ENCODE results near the gene ANKRD65. TPM values are rescaled to one million over a fixed set of nuclear protein-coding genes. Genes with fewer than 3 reads are reported as not detected.
"Not testable (repeated sequence)": the region's sequence is repeated elsewhere in the genome, so short reads cannot be mapped to it uniquely, and the experiment has no call there.

The ANKRD65 gene
- total RNA-seq, 1 donor from 2014 or later: 0.10 TPM

- DNase-seq (ENCODE audit: low read depth): no peak
Observed at GRCh38 chr1:1371746-1372711, 49.0 kb downstream of the ANKRD65 start.

- DNase-seq (ENCODE audit: low read depth): no peak
Observed at GRCh38 chr1:1371364-1371745, 49.7 kb downstream of the ANKRD65 start.

- no peak for DNase-seq (ENCODE audit: low read depth)
Observed at GRCh38 chr1:1370771-1371300, 50.2 kb downstream of the ANKRD65 start.

GRCh38 chr1:1370094-1370493 is 51.0 kb downstream of the ANKRD65 start:
- DNase-seq (ENCODE audit: low read depth): not testable (repeated sequence)

Other genes with a start within 250 kb of the ANKRD65 start
- gene TTLL10, start 247.4 kb downstream of the ANKRD65 start, total RNA-seq: 0.15 TPM in 1 of 2 replicates, not detected in the other
- 0.50 TPM in 1 of 2 replicates, not detected in the other for gene TNFRSF18, start 214.7 kb downstream of the ANKRD65 start, total RNA-seq
- gene TNFRSF4, start 207.1 kb downstream of the ANKRD65 start, total RNA-seq: not detected in 2 replicates
- 76.6 and 207 TPM in 2 replicates for gene SDF4, start 189.3 kb downstream of the ANKRD65 start, total RNA-seq
- 33.9 and 48.8 TPM in 2 replicates for gene B3GALT6, start 189.0 kb downstream of the ANKRD65 start, total RNA-seq
- 0.40 TPM in 1 of 2 replicates, not detected in the other for gene C1QTNF12, start 174.6 kb downstream of the ANKRD65 start, total RNA-seq
- gene UBE2J2, start 147.4 kb downstream of the ANKRD65 start, total RNA-seq: 48.6 and 50.2 TPM in 2 replicates
- gene SCNN1D, start 140.8 kb downstream of the ANKRD65 start, total RNA-seq: 0.52 and 1.9 TPM in 2 replicates
- 24.8 and 34.6 TPM in 2 replicates for gene ACAP3, start 113.3 kb downstream of the ANKRD65 start, total RNA-seq
- 14.2 and 24.0 TPM in 2 replicates for gene PUSL1, start 112.7 kb downstream of the ANKRD65 start, total RNA-seq
- 35.8 and 57.5 TPM in 2 replicates for gene INTS11, start 96.6 kb downstream of the ANKRD65 start, total RNA-seq
- gene CPTP, start 96.5 kb downstream of the ANKRD65 start, total RNA-seq: 13.0 and 20.4 TPM in 2 replicates
- gene TAS1R3, start 90.0 kb downstream of the ANKRD65 start, total RNA-seq: 0.15 and 0.17 TPM in 2 replicates
- 70.8 and 91.0 TPM in 2 replicates for gene DVL1, start 71.9 kb downstream of the ANKRD65 start, total RNA-seq
- 24.7 and 35.6 TPM in 2 replicates for gene MXRA8, start 62.7 kb downstream of the ANKRD65 start, total RNA-seq
- 75.6 and 155 TPM in 2 replicates for gene AURKAIP1, start 46.1 kb downstream of the ANKRD65 start, total RNA-seq
- 71.0 and 155 TPM in 2 replicates for gene CCNL2, start 21.9 kb downstream of the ANKRD65 start, total RNA-seq
- 72.1 and 79.5 TPM in 2 replicates for gene MRPL20, start 14.0 kb downstream of the ANKRD65 start, total RNA-seq
- gene VWA1, start 14.4 kb upstream of the ANKRD65 start, total RNA-seq: 14.4 and 19.1 TPM in 2 replicates
- under 0.01 and 5.2 TPM in 2 replicates for gene ATAD3C, start 28.4 kb upstream of the ANKRD65 start, total RNA-seq
- gene ATAD3B, start 50.5 kb upstream of the ANKRD65 start, total RNA-seq: 12.2 and 18.6 TPM in 2 replicates
- gene ATAD3A, start 90.9 kb upstream of the ANKRD65 start, total RNA-seq: 27.0 and 42.0 TPM in 2 replicates
- gene TMEM240, start 119.3 kb upstream of the ANKRD65 start, total RNA-seq: 0.35 and 1.1 TPM in 2 replicates
- 78.7 and 87.2 TPM in 2 replicates for gene SSU72, start 153.6 kb upstream of the ANKRD65 start, total RNA-seq
- 0.52 and 2.4 TPM in 2 replicates for gene FNDC10, start 178.9 kb upstream of the ANKRD65 start, total RNA-seq
- 32.0 and 68.2 TPM in 2 replicates for gene MIB2, start 194.2 kb upstream of the ANKRD65 start, total RNA-seq
- 4.0 and 14.9 TPM in 2 replicates for gene MMP23B, start 210.9 kb upstream of the ANKRD65 start, total RNA-seq
- 6.9 and 15.5 TPM in 2 replicates for gene CDK11B, start 237.7 kb upstream of the ANKRD65 start, total RNA-seq

All from renal cortical epithelial cell (primary cell).